ENCODE results near the gene GART. TPM values are rescaled to one million over a fixed set of nuclear protein-coding genes. Genes with fewer than 3 reads are reported as not detected.
"Not testable (repeated sequence)": the region's sequence is repeated elsewhere in the genome, so short reads cannot be mapped to it uniquely, and the experiment has no call there.

The GART gene
- total RNA-seq, 1 donor from 2014 or later = 58.2 TPM

DNA sequence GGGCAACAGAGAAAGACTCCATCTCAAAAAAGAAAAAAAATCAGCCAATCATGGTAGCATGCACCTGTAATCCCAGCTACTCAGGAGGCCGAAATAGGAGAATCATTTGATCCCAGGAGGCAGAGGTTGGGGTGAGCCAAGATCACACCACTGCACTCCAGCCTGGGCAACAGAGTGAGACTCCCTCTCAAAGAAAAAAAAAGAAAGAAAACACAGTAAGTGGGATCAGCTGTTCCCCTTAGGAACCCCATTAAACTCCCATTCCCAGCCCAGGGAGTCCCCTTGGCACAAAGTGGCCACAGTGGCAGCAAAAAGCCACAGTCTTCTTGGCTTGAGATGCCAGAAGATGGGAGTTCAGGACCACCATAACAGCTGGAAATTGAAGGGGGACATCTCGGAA, 71.2 kb downstream of the GART start:
- H3K9me3 Mint-ChIP-seq (ENCODE audit: low read depth) = peaks cover 8% of the 10 kb centered on the region
- no peak for DNase-seq (ENCODE audit: low spot score)
- no peaks in the 10 kb centered on the region for H3K4me1 Mint-ChIP-seq (ENCODE audit: low read depth)
- no peaks in the 10 kb centered on the region for H3K27me3 Mint-ChIP-seq (ENCODE audit: low read depth)
- H3K27ac Mint-ChIP-seq (ENCODE audit: unreplicated experiment) = no peak overlapping the region
- H3K36me3 Mint-ChIP-seq (ENCODE audit: low read depth) = peaks cover 4% of the 10 kb centered on the region
- TF ChIP-seq, protein P1, sequence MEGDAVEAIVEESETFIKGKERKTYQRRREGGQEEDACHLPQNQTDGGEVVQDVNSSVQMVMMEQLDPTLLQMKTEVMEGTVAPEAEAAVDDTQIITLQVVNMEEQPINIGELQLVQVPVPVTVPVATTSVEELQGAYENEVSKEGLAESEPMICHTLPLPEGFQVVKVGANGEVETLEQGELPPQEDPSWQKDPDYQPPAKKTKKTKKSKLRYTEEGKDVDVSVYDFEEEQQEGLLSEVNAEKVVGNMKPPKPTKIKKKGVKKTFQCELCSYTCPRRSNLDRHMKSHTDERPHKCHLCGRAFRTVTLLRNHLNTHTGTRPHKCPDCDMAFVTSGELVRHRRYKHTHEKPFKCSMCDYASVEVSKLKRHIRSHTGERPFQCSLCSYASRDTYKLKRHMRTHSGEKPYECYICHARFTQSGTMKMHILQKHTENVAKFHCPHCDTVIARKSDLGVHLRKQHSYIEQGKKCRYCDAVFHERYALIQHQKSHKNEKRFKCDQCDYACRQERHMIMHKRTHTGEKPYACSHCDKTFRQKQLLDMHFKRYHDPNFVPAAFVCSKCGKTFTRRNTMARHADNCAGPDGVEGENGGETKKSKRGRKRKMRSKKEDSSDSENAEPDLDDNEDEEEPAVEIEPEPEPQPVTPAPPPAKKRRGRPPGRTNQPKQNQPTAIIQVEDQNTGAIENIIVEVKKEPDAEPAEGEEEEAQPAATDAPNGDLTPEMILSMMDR (IDR thresholded peaks at IDR 0.05) = no peak
- H3K4me3 Mint-ChIP-seq (ENCODE audit: unreplicated experiment) = no peak overlapping the region

DNA sequence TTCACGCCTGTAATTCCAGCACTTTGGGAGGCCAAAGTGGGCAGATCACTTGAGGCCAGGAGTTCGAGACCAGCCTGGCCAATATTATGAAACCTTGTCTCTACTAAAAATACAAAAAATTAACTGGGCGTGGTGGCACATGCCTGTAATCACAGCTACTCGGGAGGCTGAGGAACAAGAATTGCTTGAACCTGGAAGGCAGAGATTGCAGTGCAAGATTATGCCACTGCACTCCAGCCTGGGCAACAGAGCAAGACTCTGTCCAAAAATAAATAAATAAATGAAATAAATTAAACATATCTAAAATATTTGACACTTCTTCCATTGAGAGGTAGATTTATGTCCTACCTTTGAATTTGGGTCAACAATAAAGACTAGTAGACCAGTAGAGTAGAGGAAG, 72.7 kb downstream of the GART start:
- H3K4me3 Mint-ChIP-seq (ENCODE audit: unreplicated experiment); H3K27ac Mint-ChIP-seq (ENCODE audit: unreplicated experiment); H3K27me3 Mint-ChIP-seq (ENCODE audit: low read depth); H3K9me3 Mint-ChIP-seq (ENCODE audit: low read depth); H3K4me1 Mint-ChIP-seq (ENCODE audit: low read depth); H3K36me3 Mint-ChIP-seq (ENCODE audit: low read depth); DNase-seq (ENCODE audit: low spot score): not testable (repeated sequence)

DNA sequence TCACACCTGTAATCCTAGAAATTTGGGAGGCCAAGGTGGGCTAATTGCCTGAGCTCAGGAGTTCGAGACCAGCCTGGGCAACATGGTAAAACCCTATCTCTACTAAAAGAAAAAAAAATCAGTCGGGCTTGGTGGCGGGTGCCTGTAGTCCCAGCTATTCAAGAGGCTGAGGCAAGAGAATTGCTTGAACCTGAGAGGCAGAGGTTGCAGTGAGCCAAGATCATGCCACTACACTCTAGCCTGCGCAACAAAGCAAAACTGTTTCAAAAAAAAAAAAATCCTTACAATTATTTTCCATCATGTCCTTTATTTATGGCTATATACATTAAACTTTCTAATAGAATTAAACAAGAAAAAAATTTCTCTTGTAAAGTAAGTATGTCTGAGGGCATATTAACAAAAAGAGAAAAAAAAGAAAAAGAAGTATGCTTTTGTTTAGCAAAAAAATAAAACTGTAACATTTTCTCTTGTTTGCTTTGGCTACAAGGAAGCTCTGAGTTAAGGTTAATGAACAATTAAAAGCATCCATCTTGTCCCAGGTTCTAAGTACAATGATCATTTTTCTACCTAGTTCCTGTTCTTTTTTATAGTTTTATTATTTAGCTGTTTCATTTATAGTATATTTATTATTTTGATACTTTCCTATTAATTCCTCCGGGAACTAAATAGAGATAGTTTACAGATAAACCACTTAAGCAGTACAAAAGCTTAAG, 80.2 kb downstream of the GART start:
- Mint-ChIP-seq H3K4me1 (ENCODE audit: low read depth) (no peaks in the 10 kb centered on the region), H3K4me3 (ENCODE audit: unreplicated experiment) (no peak overlapping the region), H3K9me3 (ENCODE audit: low read depth) (no peaks in the 10 kb centered on the region), H3K27me3 (ENCODE audit: low read depth) (no peaks in the 10 kb centered on the region), H3K27ac (ENCODE audit: unreplicated experiment) (no peak overlapping the region), H3K36me3 (ENCODE audit: low read depth) (peaks cover 2% of the 10 kb centered on the region)
- TF ChIP-seq, protein P1 (IDR thresholded peaks at IDR 0.05) = no peak
- DNase-seq (ENCODE audit: low spot score) = no peak

DNA sequence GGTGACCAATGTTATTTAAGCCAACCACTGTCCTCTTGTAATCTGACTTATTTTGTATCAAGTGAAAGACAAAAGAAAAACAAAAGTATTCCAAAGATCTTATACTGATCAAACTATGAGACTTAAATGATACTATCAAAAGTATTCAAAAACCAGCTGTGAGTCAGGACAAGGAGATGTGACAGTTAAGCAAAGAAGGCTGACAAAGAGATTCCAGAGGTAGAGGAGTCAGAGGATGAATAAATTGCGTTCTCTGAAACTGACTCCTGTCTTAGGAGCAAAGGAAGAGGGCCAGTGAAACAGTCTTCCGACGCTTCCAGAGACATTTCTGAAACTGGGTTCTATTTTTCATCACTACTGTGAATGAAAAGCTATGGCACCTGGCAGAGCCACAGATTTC, 83.1 kb downstream of the GART start:
- no peaks in the 10 kb centered on the region for H3K27me3 Mint-ChIP-seq (ENCODE audit: low read depth)
- H3K4me3 Mint-ChIP-seq (ENCODE audit: unreplicated experiment) = no peak overlapping the region
- TF ChIP-seq, protein P1 (IDR thresholded peaks at IDR 0.05) = no peak
- H3K27ac Mint-ChIP-seq (ENCODE audit: unreplicated experiment) = no peak overlapping the region
- DNase-seq (ENCODE audit: low spot score) = no peak
- no peaks in the 10 kb centered on the region for H3K9me3 Mint-ChIP-seq (ENCODE audit: low read depth)
- H3K36me3 Mint-ChIP-seq (ENCODE audit: low read depth) = peaks cover 3% of the 10 kb centered on the region
- no peaks in the 10 kb centered on the region for H3K4me1 Mint-ChIP-seq (ENCODE audit: low read depth)

DNA sequence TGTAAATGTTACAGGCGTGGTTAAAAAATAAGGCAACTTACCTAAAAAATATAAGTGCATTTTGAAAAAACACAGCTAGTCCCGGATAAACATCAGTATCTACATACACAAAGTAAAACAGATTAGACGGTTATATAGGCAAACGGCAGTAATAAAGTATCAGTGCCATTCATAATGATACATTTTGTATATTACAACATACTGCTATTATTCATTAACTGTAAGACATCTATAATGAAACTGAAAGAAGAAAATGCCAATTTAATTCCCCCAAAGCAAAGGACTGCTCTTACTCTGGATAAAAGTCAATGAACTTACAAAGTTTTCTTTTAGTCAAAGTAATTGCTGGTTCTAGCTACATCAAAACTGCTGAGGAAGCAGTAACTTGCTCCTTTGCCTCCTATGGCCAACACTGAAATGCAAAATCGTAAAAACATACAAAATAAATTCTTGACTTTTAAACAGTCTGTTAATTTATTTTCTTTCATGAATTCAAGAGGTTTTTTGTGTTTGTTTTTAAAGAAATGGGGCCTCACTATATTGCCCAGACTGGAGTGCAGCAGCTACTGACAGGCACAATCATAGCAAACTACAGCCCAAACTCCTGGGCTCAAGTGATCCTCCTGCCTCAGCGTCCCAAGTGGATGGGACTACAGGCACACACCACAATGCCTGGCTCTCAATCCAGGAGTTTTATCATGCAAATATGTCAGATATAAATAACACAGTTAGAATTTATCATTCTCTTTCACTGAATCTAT, 86.1 kb downstream of the GART start:
- DNase-seq (ENCODE audit: low spot score) = no peak
- Mint-ChIP-seq H3K9me3 (ENCODE audit: low read depth) (no peaks in the 10 kb centered on the region), H3K4me1 (ENCODE audit: low read depth) (peaks cover 11% of the 10 kb centered on the region), H3K27me3 (ENCODE audit: low read depth) (no peaks in the 10 kb centered on the region), H3K36me3 (ENCODE audit: low read depth) (peaks cover 6% of the 10 kb centered on the region), H3K4me3 (ENCODE audit: unreplicated experiment) (no peak overlapping the region), H3K27ac (ENCODE audit: unreplicated experiment) (no peak overlapping the region)
- TF ChIP-seq, protein P1 (IDR thresholded peaks at IDR 0.05) = no peak

Other genes with a start within 250 kb of the GART start
- gene IFNAR1, start 217.1 kb downstream of the GART start, total RNA-seq = 40.3 to 52.3 TPM (median 47.7 TPM) in 3 replicates
- gene IFNGR2, start 138.7 kb downstream of the GART start, total RNA-seq = 58.1 to 58.4 TPM (median 58.3 TPM) in 3 replicates
- 26.8 to 31.0 TPM (median 28.7 TPM) in 3 replicates for gene TMEM50B, start 62.1 kb downstream of the GART start, total RNA-seq
- 2.4 to 3.5 TPM (median 2.6 TPM) in 3 replicates for gene DNAJC28, start 50.4 kb downstream of the GART start, total RNA-seq
- gene SON, start 921 bp upstream of the GART start, total RNA-seq = 216 to 269 TPM (median 220 TPM) in 3 replicates
- gene DONSON, start 46.6 kb upstream of the GART start, total RNA-seq = 17.9 to 23.9 TPM (median 18.7 TPM) in 3 replicates
- gene CRYZL1, start 99.6 kb upstream of the GART start, total RNA-seq = 30.4 to 39.9 TPM (median 30.7 TPM) in 3 replicates
- gene ITSN1, start 100.4 kb upstream of the GART start, total RNA-seq = 29.8 to 39.7 TPM (median 31.3 TPM) in 3 replicates

Data from chondrocyte (in vitro differentiated cells).